Duodenal mucosa (tissue), 2 donors: Measurements from ENCODE around the gene FOXS1.

Experiments used
- H3K27ac ChIP-seq: one replicate; pipeline ENCODE4 v1.7.0; 2013; ENCODE audit warnings: low read depth, low read length
- H3K27me3 ChIP-seq, 2 donors: one replicate each; pipeline ENCODE4 v1.7.0; 2013; ENCODE audit warnings: low read length in 2 of 2, control low read depth in 1 of 2; ENCODE audit not compliant: insufficient read depth in 2 of 2, control insufficient read depth in 1 of 2
- H3K36me3 ChIP-seq, 2 donors: one replicate each; pipeline ENCODE4 v1.7.0; 2013; ENCODE audit warnings: low read length in 2 of 2, control low read depth in 1 of 2; ENCODE audit not compliant: insufficient read depth in 2 of 2, control insufficient read depth in 1 of 2
- H3K4me1 ChIP-seq, 2 donors: one replicate each; pipeline ENCODE4 v1.7.0; 2013; ENCODE audit warnings: low read length in 2 of 2, control low read depth in 1 of 2; ENCODE audit not compliant: insufficient read depth in 2 of 2, control insufficient read depth in 1 of 2
- H3K4me3 ChIP-seq, 2 donors: one replicate each; pipeline ENCODE4 v1.7.0; 2013; ENCODE audit warnings: low read length in 2 of 2, low read depth in 1 of 2
- H3K9ac ChIP-seq, 2 donors: one replicate each; pipeline ENCODE4 v1.7.0; 2013; ENCODE audit warnings: low read length in 2 of 2, low read depth in 1 of 2
- H3K9me3 ChIP-seq, 2 donors: one replicate each; pipeline ENCODE4 v1.7.0; 2013; ENCODE audit warnings: low read length in 2 of 2, control low read depth in 1 of 2; ENCODE audit not compliant: control insufficient read depth in 1 of 2

Gene FOXS1

DNA sequence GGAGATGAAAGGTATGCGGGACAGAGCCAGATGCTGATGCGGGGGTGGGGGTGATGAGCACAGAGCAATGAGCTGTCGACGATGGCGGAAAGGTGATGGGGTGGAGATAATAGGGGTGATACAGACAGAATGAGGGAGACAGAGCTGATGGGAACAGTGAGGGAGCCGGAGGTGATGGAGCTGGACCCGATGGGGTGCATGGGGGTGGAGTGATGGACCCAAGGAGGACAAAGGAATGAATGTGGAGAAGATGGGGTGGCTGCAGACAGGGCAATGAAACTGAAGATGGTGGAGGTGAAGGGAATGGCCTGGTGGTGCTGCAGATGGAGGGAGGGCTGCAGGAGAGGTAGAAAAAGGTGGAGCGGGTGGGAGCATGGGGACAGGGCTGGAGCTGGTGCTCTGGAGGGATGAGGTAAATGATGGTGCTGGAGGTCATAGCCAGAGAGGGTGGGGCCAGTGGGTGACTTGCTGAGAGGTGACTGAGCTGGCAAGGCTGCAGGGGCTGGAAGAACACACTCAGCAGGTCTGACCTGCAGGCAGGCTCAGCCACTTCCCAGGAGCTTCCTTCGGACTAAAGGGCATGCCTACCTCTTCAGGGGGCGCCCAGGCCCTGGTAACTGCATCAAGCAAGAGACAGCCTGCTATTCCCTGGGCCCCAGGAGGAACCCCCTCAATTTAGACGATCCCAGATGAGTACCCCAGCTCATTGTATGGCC lies 6.0 kb upstream of the FOXS1 start:
- H3K4me3 ChIP-seq: no peak overlapping the region
- no peak overlapping the region for H3K27ac ChIP-seq
- no peaks in the 10 kb centered on the region for H3K36me3 ChIP-seq
- H3K9ac ChIP-seq: no peak overlapping the region
- H3K4me1 ChIP-seq: no peaks in the 10 kb centered on the region
- peaks cover 8 to 23% of the 10 kb centered on the region in 2 donors for H3K27me3 ChIP-seq
- no peaks in the 10 kb centered on the region for H3K9me3 ChIP-seq

DNA sequence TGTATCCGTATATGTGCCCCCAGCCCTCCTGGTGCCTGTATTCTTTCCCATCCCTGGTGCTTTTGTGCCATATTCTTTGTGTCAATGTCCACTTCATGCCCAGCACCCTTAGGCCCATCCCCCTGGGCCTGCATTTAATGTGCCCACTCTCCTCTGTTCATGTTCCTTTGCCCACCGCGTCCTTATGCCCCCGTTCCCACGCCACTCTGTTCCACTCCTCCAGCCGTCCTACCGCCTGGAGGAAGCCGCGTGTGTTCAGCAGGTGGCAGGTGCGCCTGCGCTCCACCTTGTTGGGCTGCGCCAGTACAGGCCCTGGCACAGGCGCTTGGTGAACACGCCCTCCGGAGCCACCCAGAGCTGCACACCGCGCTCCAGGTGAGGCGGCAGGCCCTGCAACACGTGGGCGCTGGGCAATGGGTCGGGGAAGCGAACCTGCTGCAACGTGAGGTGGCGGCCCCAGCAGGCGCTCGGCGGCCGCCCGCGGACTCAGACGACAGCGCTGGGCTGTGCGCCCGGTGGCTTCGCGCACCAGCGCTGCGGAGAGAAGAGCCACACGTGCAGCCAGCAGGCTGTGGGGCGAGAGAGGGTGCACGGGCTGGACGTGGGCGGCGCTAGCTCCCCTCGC lies 4.0 kb upstream of the FOXS1 start:
- Histone ChIP-seq H3K27ac (no peak overlapping the region), H3K4me3 (no peak overlapping the region), H3K36me3 (no peaks in the 10 kb centered on the region), H3K27me3 (peaks cover 8 to 18% of the 10 kb centered on the region in 2 donors), H3K9ac (no peak overlapping the region), H3K4me1 (peaks cover 0 to 3% of the 10 kb centered on the region in 2 donors), H3K9me3 (no peaks in the 10 kb centered on the region)

DNA sequence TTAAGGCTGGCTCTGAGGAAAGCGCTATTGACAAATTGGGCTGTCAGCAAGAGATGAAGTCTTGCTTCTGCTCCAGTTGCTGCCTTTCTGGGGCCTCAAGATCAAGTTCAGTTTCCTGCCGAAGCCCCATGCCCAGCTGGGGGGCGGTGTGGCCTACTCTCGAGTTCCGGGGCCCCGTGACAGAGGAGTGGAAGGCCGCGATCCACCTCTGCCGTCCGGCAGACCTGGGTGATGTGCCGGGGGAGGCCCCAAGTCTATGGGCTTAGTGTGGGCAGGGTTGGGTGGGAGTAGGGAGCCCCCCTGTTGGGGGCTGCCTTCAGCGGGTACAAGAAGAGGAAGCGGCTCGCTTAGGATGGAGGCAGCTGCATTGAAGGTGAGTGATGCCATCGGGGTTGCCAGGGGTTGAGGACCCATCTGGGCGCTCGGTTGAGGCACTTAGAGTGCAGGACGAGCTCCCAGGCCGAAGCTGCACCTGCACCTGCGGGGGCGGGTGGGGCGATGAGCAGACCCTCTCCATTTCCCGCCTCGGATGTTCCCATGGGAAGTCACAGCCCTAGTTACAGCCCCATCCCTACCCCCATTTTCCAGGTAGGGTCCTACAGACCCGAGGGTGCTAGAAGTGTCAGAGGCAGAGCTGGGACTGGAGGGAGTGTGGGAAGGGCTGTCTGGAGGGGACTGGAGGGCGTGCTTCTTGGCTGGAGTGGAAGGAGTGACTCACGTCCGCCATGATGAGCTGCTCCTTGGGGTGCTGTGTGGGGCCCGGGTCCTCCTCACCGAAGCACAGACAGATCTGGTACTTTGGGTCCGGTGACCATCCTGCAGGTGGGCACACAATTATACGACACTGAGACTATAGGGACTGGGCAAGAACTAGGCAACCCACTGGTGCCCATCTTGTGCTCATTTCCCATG lies 2.9 kb upstream of the FOXS1 start:
- peaks cover 0 to 3% of the 10 kb centered on the region in 2 donors for H3K4me1 ChIP-seq
- H3K9me3 ChIP-seq: no peaks in the 10 kb centered on the region
- H3K27ac ChIP-seq: no peak overlapping the region
- no peak overlapping the region for H3K4me3 ChIP-seq
- H3K9ac ChIP-seq: no peak overlapping the region
- H3K36me3 ChIP-seq: no peaks in the 10 kb centered on the region
- peaks cover 8 to 10% of the 10 kb centered on the region in 2 donors for H3K27me3 ChIP-seq

DNA sequence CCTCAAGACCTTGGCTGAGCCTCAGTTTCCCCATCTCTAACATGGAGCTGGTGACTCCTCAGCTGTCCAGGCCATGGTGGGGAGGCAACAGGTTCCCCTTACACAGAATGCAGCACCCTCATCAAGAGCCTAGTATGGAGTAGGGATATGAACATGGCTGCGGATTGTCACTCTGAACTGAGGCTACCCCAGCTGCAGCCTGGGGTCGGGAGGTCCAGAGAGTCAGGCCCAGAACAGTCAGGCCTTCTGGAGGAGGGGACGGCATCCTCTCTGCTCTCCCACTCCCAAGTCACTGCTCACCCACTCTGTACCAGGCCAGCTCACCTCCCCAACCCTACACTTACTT lies 1.4 kb upstream of the FOXS1 start:
- H3K9ac ChIP-seq: no peak overlapping the region
- H3K9me3 ChIP-seq: no peaks in the 10 kb centered on the region
- H3K27me3 ChIP-seq: peaks cover 8 to 10% of the 10 kb centered on the region in 2 donors
- H3K27ac ChIP-seq: no peak overlapping the region
- peaks cover 0 to 3% of the 10 kb centered on the region in 2 donors for H3K4me1 ChIP-seq
- no peak overlapping the region for H3K4me3 ChIP-seq
- H3K36me3 ChIP-seq: no peaks in the 10 kb centered on the region

DNA sequence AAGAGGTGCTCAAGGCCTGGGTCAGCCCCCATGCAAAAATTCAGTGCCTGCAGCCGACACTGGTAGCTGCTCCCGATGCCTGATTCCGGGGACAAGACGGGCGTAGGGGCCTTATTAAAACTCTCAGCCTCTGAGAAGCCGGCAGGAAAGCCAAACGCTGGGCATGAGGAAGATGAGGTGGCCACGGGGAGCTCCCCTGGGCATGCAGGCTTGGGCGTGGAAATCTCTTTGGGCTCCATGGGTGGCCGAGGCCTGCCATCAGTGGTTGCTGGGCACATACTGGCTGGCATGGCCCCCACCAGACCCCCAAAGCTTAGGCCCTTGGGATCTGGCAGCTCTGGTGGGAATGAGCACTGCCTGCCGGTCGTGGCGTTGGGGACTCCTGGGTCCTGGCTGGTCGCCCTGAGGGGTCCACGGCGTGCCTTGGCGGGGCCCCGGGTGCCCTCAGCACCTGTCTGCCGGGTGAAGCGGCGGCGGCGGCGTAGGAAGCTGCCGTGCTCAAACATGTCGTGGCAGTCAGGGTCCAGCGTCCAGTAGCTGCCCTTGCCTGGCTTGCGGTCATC lies 586 bp downstream of the FOXS1 start:
- no peak overlapping the region for H3K9ac ChIP-seq
- H3K36me3 ChIP-seq: no peaks in the 10 kb centered on the region
- H3K27ac ChIP-seq: no peak overlapping the region
- H3K27me3 ChIP-seq: no peaks in the 10 kb centered on the region
- no peak overlapping the region for H3K4me3 ChIP-seq
- H3K4me1 ChIP-seq: peaks cover 0 to 3% of the 10 kb centered on the region in 2 donors
- no peaks in the 10 kb centered on the region for H3K9me3 ChIP-seq

DNA sequence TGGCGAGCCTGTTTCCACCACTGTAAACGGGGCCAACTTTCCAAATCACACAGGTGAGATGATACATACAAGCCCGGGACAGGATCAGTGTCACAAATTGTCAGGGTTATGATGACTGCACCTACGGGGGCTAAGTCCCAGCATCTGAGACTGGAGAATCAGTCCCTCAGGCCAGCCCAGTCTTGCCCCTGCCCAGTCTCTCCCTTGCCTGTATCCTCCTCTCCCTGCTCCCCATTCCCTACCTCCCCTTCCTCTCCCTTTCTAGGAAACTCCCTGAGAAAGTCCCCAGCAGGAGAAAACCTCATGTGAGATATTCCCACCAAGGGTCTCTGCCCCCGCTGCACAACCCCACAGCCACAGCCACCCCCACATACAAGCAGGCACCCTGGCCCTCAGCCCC lies 1.5 kb downstream of the FOXS1 start:
- Histone ChIP-seq H3K9ac (no peak overlapping the region), H3K4me3 (no peak overlapping the region), H3K4me1 (peaks cover 0 to 3% of the 10 kb centered on the region in 2 donors), H3K27me3 (no peaks in the 10 kb centered on the region), H3K27ac (no peak overlapping the region), H3K9me3 (no peaks in the 10 kb centered on the region), H3K36me3 (no peaks in the 10 kb centered on the region)

DNA sequence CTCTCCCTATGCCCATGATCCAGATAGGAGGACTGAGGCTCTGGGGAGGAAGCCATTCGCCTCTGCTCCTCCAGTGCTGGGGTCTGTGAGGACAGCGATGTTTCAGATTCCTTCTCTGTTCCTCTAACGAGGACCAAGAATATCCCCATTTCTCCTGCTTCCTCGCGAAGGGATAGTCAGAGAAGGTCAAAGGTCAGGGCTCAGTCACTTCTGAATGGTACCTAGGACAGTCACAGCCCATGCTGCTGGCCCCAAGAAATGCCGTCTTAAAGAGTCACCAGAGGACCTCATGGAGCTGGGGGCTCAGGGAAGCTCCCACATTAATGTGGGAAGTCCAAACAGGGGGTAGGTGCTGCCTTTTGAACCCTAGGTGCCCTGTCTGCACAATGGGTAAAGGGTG lies 2.1 kb downstream of the FOXS1 start:
- Histone ChIP-seq H3K9me3 (no peaks in the 10 kb centered on the region), H3K27ac (no peak overlapping the region)

DNA sequence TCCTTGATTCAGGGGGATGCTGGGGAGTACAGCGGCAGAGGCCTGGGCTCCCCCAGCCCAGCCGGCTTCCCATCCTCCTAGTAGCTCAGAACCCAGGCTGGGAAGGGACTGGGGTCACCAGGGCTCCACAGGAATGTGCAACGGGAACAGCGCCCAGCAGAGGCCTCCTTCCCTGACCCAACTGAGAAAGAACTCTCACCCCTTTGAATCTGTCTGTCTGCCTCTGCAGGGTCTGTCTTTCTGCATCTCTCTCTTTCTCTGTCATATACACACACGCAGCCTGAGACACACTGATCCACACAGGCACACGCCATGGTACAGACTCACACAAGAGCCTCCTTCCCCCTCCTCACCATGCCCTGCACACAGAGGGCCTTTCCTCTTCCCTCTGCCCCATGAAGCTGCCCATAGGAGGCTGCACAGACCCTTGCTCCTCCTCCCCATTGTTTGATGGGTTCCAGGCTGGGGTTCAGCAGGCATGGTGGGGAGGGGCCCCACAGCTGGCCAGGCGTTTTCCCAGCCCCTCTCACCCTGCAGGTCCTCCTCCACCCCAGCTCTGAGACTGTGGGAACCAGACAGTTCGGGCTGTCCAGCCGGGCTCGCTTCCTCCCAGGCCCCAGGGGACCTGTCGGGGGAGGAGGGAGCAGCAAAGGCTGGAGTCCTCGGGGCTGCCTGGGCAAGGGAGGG lies 2.8 kb downstream of the FOXS1 start:
- Histone ChIP-seq H3K36me3 (no peaks in the 10 kb centered on the region), H3K9ac (no peak overlapping the region), H3K27ac (peak overlapping the region; percentile 32), H3K4me3 (no peak overlapping the region), H3K9me3 (no peaks in the 10 kb centered on the region), H3K27me3 (peaks cover 0 to 5% of the 10 kb centered on the region in 2 donors), H3K4me1 (peaks cover 0 to 3% of the 10 kb centered on the region in 2 donors)

More for the DNA sequence above, 2.1 kb downstream of the FOXS1 start:
- no peak overlapping the region for H3K4me3 ChIP-seq
- peaks cover 0 to 1% of the 10 kb centered on the region in 2 donors for H3K27me3 ChIP-seq
- peaks cover 0 to 3% of the 10 kb centered on the region in 2 donors for H3K4me1 ChIP-seq
- no peak overlapping the region for H3K9ac ChIP-seq
- no peaks in the 10 kb centered on the region for H3K36me3 ChIP-seq

DNA sequence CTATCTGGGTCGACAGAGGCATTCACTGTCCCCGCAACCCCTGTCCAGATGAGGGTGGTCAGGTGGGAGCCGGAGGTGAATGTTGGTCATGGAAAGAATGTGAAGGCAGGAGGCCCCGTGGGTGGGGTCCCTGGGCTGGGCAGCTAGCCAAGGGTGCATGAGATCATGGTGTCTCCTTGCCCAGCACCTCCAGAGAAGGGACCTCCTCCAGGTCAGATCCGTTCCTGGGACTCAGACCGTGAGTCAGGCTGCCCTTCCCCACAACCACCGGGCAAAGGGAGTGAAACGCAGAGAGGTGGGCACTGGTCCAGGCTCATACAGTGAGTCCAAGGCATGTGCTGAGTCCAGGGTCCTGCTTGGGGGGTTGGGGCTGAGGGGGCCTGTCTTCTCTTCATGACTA lies 3.5 kb downstream of the FOXS1 start:
- Histone ChIP-seq H3K4me3 (no peak overlapping the region), H3K27me3 (peaks cover 0 to 5% of the 10 kb centered on the region in 2 donors), H3K9me3 (no peaks in the 10 kb centered on the region), H3K36me3 (no peaks in the 10 kb centered on the region), H3K4me1 (peaks cover 0 to 4% of the 10 kb centered on the region in 2 donors), H3K27ac (no peak overlapping the region), H3K9ac (no peak overlapping the region)
